IPS-18c (cell line): ENCODE results near the gene GPR39.

Experiments
- H3K4me3 ChIP-seq: 2 replicates; pipeline ENCODE4 v1.7.0; 2013; ENCODE audit warnings: low read depth, mild to moderate bottlenecking, low read length, moderate library complexity; ENCODE audit not compliant: insufficient read depth
- H3K9me3 ChIP-seq: one replicate; pipeline ENCODE4 v1.6.1; 2013; ENCODE audit warnings: mild to moderate bottlenecking, low read length, moderate library complexity; ENCODE audit not compliant: control insufficient read depth, insufficient read depth

Gene GPR39

DNA sequence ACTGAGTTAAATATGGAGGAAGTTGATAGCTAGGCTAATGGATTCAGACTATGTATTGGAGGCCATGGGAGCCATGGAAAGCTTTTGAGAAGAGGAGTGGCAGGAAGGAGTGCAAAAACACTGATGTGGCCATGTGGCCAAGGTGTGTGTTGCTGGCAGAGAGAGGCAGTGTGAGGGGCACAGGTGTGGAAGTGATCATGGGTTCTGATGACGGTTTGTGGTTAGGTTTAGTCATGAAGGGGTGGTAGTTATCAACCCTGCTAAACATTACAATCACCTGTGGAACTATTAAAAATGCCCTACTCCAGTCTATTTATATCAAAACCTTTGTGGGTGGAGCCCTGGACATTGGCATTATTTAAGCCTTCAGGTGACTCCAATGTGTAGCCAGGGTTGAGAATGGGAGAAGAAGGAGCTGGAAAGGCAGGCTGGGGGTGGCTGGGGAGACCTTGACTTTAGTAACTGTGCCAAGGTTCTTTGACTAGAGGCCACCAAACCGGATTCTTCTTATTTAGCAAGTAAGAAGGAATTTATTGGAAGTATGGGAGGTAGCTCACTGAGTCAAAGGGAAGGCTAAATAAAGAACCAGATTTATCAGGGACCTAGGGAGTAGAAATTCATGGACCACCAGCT, 13.5 kb downstream of the GPR39 start:
- Histone ChIP-seq H3K4me3 (no peak overlapping the region), H3K9me3 (no peaks in the 10 kb centered on the region)

DNA sequence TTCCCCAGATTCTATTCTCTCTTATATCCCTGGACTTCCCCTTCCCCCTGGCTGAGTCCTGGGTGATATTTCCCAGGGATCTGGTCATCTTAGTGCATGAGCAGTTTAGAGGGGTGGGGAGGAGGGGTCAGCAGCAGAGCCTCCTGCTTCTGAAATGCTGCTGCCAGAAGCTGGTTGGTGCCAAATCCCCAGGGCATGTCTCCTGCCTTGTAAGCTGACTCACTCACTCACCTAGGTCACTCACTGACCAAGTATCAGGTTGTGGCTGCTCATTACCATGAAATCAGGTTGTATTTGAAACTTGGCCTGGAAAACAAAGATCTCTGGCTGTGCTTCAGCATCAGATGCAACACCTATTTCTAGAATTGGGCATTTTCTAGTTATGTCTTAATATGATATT, 14.3 kb downstream of the GPR39 start:
- no peaks in the 10 kb centered on the region for H3K9me3 ChIP-seq
- no peak overlapping the region for H3K4me3 ChIP-seq

DNA sequence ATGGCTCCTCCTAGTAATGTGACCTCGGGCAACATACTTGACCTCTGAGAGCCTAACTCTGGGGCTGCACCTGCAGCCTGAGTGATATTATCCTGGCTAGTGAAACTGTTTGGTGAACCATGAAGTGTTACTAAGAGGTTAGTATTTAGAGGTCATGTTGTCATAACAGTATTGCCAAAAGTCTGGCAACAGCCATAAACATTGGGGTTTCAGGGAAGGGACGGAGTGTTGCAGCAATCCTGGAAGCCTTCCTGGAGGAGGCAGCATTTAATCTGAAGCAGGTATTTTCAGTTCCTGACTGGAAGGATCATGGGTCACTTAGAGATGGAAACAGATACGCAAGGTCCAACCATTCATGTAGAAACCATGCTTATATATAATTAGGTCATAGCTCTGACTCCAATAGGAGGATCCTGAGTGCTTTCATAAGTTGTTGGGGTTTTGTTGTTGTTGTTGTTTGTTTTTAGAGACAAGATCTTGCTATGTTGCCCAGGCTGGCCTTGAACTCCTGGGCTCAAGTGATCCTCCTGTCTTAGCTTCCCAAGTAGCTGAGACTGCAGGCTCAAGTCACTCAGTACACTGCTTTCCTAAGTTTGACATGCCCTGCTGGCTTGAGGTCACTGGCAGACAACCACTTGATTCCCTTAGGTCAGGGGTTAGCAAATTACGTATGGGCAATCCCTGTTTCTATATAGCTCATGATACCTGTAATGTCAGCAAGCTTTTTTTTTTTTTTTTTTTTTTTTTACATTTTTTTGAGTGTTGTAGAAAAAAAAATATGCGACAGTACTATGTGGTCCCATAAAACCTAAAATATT, 21.5 kb downstream of the GPR39 start:
- Histone ChIP-seq H3K9me3 (no peaks in the 10 kb centered on the region), H3K4me3 (no peak overlapping the region)

DNA sequence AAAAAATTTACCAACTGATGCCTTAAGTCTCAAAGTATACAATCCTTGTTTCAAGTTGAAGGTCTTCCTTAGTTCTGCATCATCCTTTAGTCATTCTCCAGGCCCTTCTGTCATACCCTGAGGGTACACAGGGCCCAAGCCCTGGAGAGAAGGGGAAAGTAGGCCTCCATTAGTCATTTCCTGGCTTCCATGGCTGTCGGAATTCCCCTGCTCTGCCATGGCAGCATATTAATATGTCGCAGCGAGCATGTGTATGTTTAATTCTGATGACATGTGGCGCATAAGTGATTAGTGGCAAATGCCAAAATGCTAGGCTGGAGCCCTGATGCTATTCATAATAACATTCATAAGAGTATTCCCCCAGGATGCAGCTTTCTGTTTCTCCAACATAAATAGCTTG, 22.1 kb downstream of the GPR39 start:
- no peak overlapping the region for H3K4me3 ChIP-seq

DNA sequence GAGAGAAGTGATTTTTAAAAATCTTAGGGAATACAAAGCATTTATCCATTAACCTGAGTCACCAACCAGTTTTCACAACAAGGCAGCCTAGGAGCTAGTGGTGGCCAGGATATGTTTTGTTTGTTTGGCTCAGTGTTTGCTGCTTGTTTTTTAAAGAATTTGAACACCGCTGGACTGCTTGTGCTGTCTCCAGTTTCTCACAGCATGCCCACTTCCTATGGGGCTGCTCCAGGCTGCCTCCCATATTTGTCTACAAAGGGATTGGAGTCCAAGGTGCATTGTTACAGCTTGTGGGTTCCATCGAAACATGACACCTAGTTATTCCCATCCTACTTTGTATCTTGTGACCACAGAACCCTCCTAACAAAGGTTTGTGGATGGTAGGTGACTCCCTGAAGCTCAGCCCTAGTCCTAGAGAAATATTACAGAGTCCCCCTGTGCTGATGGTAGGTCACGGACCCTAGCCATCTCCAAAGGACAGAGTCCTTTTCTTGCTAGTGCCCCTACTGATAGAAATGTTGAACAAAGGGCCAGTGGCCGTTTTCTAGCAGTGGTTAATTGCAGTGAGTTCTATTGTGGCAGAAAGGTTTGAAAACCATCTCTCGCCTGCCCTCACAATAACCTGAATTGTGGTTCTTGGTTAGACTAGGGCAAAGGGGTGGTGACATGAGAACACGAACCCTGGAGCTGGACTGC, 23.2 kb downstream of the GPR39 start:
- no peak overlapping the region for H3K4me3 ChIP-seq
- no peaks in the 10 kb centered on the region for H3K9me3 ChIP-seq

More for the DNA sequence above, 22.1 kb downstream of the GPR39 start:
- H3K9me3 ChIP-seq = no peaks in the 10 kb centered on the region

DNA sequence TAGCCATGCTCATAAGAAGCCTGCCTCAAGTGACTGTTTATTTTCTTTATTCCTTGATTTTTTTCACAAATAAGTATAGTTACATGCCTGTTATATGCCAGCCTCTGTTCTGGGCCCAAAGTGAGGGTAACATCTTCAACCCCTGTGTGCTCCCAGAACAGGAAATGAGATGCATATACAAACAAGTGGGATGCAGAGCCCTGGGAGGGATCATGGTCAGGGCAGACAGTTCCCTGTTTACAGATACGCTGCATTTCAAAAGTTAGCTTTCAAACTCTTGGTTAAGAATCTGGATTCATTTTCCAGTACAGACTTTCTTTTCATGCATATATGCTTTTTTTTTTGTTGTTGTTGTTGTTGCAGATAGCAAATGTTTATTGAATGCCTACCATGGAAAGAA, 24.4 kb downstream of the GPR39 start:
- Histone ChIP-seq H3K4me3 (no peak overlapping the region), H3K9me3 (no peaks in the 10 kb centered on the region)

DNA sequence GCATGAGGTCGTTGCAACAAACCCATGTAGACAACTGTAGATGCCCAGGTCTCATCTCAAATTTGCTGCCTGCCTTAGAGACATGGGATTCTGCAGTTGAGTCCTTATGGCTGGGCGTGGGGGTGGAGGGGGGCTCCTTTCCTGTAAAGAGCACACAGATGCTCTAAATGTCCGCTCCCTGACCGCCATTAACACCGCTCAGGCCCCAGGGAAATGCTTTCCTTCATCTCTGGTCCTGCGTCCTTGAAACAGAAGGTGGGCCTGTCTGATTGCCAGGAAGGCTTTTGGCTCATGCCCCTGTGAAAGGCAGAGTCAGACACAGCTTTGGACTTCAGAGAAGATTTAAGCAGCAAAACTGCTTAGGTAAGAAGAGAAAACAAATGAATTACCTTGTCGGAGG, 25.7 kb downstream of the GPR39 start:
- Histone ChIP-seq H3K9me3 (no peaks in the 10 kb centered on the region), H3K4me3 (no peak overlapping the region)

DNA sequence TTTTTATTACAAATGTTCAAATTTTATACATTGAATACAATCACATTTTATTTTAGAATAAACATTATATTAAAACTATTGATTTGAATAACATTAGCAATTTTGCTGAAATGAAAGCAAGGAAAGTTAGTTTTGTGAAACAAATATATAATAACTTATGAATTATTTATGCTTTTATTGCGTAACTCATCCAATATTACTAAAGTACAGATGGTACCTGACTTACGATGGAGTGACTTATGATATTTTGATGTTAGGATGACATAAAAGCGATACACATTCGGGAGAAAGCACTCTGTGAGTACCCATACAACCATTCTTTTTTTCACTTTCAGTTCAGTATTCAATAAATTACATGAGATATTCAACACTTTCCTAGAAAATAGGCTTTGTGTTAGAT, 26.5 kb downstream of the GPR39 start:
- H3K4me3 ChIP-seq = no peak overlapping the region
- no peaks in the 10 kb centered on the region for H3K9me3 ChIP-seq

DNA sequence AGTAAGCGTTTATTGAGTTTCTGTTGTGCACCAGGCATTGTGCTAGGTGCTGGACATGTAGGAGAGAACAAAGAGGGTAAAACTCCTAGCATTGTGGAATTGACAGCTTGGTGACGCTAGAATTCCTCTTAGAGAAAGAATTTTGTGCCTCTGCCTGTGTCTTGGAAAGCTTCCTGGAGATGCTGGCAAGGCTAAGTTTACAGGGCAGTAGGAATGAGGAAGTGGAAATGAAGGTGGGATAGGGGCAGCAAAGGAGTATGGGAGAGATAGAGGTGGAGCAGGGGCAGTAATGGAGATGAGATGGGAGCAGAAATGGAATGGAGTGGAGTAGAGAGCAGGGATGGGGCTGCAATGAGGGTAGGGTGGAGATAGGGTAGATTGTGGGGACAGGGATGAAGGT, 29.8 kb downstream of the GPR39 start:
- H3K4me3 ChIP-seq = no peak overlapping the region
- no peaks in the 10 kb centered on the region for H3K9me3 ChIP-seq

DNA sequence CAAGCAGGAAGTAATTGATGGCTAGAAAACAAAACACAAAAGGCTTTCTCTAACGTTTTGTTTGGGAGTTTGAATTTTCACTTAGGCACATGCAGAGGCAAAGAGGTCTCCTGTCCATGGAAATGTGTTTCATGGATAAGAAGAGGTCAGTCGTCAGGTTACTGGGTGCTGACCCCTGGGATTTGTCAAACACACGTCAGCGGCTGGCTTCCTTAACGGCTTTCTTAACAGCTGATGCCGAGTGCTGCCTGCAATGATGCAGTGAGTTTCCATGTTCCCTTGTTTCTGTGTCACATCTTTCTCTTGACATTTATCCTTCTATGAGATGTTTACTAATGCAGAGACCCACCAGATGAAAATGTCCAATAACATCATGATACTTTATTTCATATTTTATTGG, 31.7 kb downstream of the GPR39 start:
- H3K4me3 ChIP-seq = no peak overlapping the region

DNA sequence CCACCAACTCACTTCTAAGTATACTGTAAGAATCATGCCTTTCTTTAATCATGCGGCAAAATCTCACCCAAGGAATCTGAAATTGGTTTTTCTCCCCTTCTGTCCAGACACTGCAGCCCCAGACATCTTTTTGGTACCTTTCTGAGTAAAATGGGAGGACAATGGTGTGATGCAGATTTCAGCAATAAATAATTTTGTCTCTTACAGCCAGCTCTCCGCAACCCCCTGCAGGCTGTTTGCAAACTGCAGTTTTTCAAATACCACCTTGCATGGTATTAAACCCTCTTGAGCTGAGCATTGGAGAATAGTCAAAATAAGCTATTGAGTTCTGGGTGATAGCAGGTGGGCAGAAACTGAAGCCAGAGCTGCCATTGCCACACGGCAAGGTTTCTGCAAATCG, 32.2 kb downstream of the GPR39 start:
- H3K9me3 ChIP-seq = no peaks in the 10 kb centered on the region
- no peak overlapping the region for H3K4me3 ChIP-seq

More for the DNA sequence above, 31.7 kb downstream of the GPR39 start:
- H3K9me3 ChIP-seq = no peaks in the 10 kb centered on the region

DNA sequence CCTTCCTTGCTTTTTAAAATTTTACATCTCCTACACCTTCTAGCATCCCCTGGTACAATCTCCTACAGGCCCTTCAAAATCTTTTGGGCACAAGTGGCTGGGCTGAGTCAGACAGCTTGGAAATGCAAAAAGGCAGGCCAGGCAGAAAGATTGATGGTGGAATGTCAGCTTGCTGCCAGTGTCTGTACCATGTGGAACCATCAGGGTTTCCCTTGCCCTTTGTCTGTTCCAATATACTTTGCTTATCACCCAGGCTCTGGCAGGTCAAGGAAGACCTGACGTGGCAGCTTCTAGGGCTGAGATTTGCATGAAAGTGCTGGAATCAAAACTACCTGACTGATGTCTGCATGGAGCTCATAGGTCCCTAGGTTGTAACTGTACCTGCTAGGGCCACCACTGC, 33.3 kb downstream of the GPR39 start:
- no peak overlapping the region for H3K4me3 ChIP-seq
- no peaks in the 10 kb centered on the region for H3K9me3 ChIP-seq

DNA sequence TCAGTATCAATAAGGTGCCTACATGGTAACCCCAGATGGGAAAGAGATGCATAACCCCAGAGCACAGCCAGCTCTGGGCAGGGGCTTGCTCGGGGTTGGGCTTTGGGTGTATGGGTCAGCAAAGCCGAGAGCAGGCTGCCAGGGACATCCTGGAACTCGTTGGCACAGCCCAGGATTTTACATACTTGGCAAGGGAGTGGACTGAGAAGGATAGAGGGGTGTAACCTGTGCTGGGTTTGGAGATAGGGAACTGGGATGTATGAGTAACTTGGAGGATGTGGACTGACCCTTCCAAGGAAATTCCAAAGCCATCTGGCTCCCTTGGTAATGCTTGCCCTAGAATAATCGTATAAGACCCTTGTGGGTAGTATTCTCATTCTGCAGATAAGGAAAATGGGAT, 44.2 kb downstream of the GPR39 start:
- Histone ChIP-seq H3K4me3 (no peak overlapping the region), H3K9me3 (peaks cover 9% of the 10 kb centered on the region)

DNA sequence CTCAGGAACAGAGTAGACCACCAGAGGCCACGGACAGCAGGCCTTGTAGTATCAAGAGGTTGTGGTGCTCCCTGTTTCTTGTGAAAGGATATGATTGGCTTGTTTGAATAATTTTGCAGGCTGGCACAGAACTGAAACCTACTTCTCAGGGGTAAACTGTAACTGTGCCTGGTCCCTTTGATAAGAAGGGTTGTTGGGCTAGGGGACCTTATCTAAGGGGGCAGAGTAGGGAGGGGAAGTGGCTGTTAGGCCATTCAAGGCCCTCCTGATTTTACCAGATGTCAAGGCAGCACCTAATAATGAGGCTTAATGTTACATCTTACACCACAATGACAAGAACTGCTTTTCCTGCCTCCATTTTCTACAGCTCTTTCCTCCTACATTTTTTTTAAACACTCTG, 45.6 kb downstream of the GPR39 start:
- Histone ChIP-seq H3K9me3 (peaks cover 9% of the 10 kb centered on the region), H3K4me3 (no peak overlapping the region)

DNA sequence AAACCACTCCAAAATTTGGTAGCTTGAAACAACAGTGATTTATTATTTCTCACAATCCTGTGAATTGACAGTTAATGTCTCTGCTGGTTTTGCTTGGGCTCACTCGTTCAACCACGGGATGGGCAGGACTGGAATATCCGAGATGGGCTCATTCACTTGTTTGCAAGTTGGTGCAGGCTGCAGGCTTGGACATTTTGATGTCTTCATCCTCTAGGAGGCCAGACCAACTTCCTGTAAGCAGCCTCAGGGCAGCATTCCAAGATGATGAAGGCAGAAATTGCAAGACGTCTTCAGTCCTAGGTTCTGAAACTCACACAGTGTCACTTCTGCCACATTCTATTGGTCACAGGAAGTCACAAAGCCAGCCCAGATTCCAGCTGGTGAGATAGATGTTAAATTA, 47.1 kb downstream of the GPR39 start:
- Histone ChIP-seq H3K9me3 (peaks cover 9% of the 10 kb centered on the region), H3K4me3 (no peak overlapping the region)

DNA sequence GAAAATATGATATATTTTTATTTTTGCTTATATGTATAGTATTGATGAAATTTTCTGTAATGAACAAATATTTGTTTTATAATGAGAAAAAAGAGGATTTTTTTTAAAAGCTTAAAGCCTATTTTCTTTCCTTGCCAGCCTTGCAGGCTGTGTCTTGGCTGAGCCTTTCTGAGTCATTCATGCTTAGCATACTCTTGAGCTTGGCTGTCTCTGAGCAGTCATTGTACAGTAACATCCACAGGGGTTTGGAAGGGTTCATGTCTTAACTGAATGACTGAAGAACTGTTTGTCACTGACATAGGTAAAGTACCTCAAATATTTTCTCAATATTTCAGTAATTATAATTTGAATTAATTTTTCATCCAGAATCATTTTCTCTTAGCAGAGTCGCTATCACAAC, 49.3 kb downstream of the GPR39 start:
- Histone ChIP-seq H3K4me3 (no peak overlapping the region), H3K9me3 (peaks cover 9% of the 10 kb centered on the region)

DNA sequence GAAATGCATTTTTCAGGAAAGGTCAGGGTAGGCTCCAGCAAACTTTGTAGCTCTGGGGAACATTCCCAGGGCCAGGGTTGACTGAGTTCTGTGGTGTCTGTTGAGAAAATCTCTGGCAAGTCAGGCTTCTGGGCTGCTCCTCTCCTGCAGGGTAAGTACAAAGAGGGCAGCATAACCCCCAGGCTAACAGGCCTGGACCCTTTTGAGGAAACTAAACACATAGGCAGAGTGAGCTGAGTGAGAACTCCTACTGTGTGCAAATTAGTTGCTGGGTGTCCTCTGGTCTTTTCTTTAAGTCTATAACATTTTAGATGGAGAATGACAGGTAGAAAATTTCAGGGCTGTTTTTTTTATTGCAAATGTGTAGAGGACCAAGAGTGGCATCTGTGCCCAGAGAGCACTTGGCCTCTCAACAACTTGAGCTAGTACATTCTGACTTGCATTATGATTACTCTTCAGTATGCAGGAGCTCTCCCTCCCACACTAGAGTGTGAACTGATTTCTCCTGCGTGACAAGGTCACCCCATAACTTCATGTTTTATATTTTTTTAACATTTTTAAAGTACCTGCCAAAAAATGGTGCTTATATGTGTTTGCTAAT, 49.9 kb downstream of the GPR39 start:
- H3K9me3 ChIP-seq = peaks cover 9% of the 10 kb centered on the region
- H3K4me3 ChIP-seq = no peak overlapping the region
